HCT116 (cell line): ENCODE data around the gene ABCG1. TPM values are rescaled to one million over a fixed set of nuclear protein-coding genes. Genes with fewer than 3 reads are reported as not detected.

Experiments
- ATAC-seq: fragments of 200-7000 bp; cut with Tn5 transposase; 2 replicates; pipeline ENCODE4 v1.9.1; 2020; ENCODE audit warnings: mild to moderate bottlenecking, moderate library complexity
- BruUV-seq: library from RNA; stranded (reverse); fragments of 400-500 nt; replicated peaks from 2 replicates; lab custom pipeline; 2021; lab: Mats Ljungman, UMichigan
- CTCF ChIA-PET: fragments of 300-600 bp; sonication (Branson Sonifier 250); formaldehyde crosslinking; loops from one replicate; lab custom pipeline; 2021; ENCODE audit warnings: antibody characterized with exemption; lab: Charles Lee
- POLR2A ChIA-PET: fragments of 300-600, 350-600 bp; sonication (Branson Sonifier 250); formaldehyde crosslinking; loops from one replicate; lab custom pipeline; 2021; ENCODE audit warnings: antibody characterized with exemption; lab: Charles Lee
- RAD21 ChIA-PET, 2 experiments: fragments of 300-600 bp; sonication (Branson Sonifier 250); formaldehyde crosslinking; loops; one replicate each; lab custom pipeline; 2023; ENCODE audit warnings: low total read pairs in 2 of 2; ENCODE audit not compliant: uncharacterized antibody in 2 of 2, unreplicated experiment in 2 of 2, low non-redundant PET in 1 of 2; lab: Charles Lee
- DNase-seq: peaks from one replicate; pipeline ENCODE4 v3.0.0-alpha.2; 2010; ENCODE audit warnings: low read depth, low spot score
- H2AFZ ChIP-seq: fragments of 200-600 bp; shearing (Covaris generic), sonication (generic); 2 replicates; pipeline ENCODE4 v1.6.1; 2017; ENCODE audit warnings: low read depth, mixed run types, mixed read lengths, antibody characterized with exemption, low read length; ENCODE audit not compliant: poor library complexity, severe bottlenecking
- H3K27ac ChIP-seq: 2 replicates; pipeline ENCODE4 v1.5.1; 2012; ENCODE audit warnings: low read depth, low read length
- H3K27me3 ChIP-seq: fragments of 200-600 bp; sonication (generic); 2 replicates; pipeline ENCODE4 v1.6.1; 2016; ENCODE audit warnings: mixed run types, low read length, mixed read lengths; ENCODE audit not compliant: insufficient read depth
- H3K36me3 ChIP-seq, 2 experiments: fragments of 200-500 bp in 1 of 2; fragments of 200-600 bp in 1 of 2; sonication (Bioruptor generic) in 1 of 2; sonication (generic) in 1 of 2; 2 replicates each; pipeline versions ENCODE4 v1.5.1 to v1.6.1; 2014 to 2016; ENCODE audit warnings: low read length in 2 of 2, inconsistent platforms in 1 of 2, mixed read lengths in 1 of 2, mixed run types in 1 of 2; ENCODE audit not compliant: insufficient read depth in 2 of 2, control insufficient read depth in 1 of 2
- H3K4me1 ChIP-seq, 2 experiments: fragments of 200-600 bp in 1 of 2; sonication (generic) in 1 of 2; 2 replicates each; pipeline versions ENCODE4 v1.5.1 to v1.6.1; 2012 to 2017; ENCODE audit warnings: low read length in 2 of 2, inconsistent platforms in 1 of 2, mild to moderate bottlenecking in 1 of 2, mixed read lengths in 1 of 2, mixed run types in 1 of 2, moderate library complexity in 1 of 2; ENCODE audit not compliant: insufficient read depth in 2 of 2, control insufficient read depth in 1 of 2
- H3K4me2 ChIP-seq: fragments of 200-600 bp; sonication (generic); 2 replicates; pipeline ENCODE4 v1.6.1; 2017; ENCODE audit warnings: mixed run types, low read length, mixed read lengths
- H3K4me3 ChIP-seq, 2 experiments: fragments of 200-600 bp in 1 of 2; sonication (generic) in 1 of 2; replicated peaks in 1 of 2; 2 replicates each; pipeline ENCODE4 v1.5.1; 2011 to 2016; ENCODE audit warnings: low read length in 2 of 2, control low read depth in 1 of 2, low read depth in 1 of 2, mild to moderate bottlenecking in 1 of 2, mixed read lengths in 1 of 2, mixed run types in 1 of 2
- H3K79me2 ChIP-seq: fragments of 200-600 bp; sonication (generic); 2 replicates; pipeline ENCODE4 v1.6.1; 2017; ENCODE audit warnings: mild to moderate bottlenecking, mixed run types, low read length, moderate library complexity, mixed read lengths; ENCODE audit not compliant: insufficient read depth
- H3K9ac ChIP-seq: fragments of 200-600 bp; sonication (generic); 2 replicates; pipeline ENCODE4 v1.6.1; 2016; ENCODE audit warnings: low read length, mixed read lengths
- H3K9me2 ChIP-seq: fragments of 200-600 bp; sonication (generic), shearing (Covaris generic); 2 replicates; pipeline ENCODE4 v1.6.1; 2017; ENCODE audit warnings: mixed run types, mild to moderate bottlenecking, moderate library complexity; ENCODE audit not compliant: insufficient read depth
- H3K9me3 ChIP-seq, 2 experiments: fragments of 200-500 bp in 1 of 2; fragments of 200-600 bp in 1 of 2; sonication (Bioruptor generic) in 1 of 2; sonication (generic) in 1 of 2; 2 replicates each; pipeline ENCODE4 v1.6.1; 2014 to 2017; ENCODE audit warnings: low read length in 2 of 2, mixed read lengths in 2 of 2, inconsistent platforms in 1 of 2, low read depth in 1 of 2, mild to moderate bottlenecking in 1 of 2, mixed run types in 1 of 2, moderate library complexity in 1 of 2; ENCODE audit not compliant: control insufficient read depth in 1 of 2, insufficient read depth in 1 of 2
- H4K20me1 ChIP-seq: fragments of 200-600 bp; sonication (generic), shearing (Covaris generic); 2 replicates; pipeline ENCODE4 v1.6.1; 2017; ENCODE audit warnings: mixed run types, mild to moderate bottlenecking, moderate library complexity; ENCODE audit not compliant: insufficient read depth
- CEBPB ChIP-seq: IDR thresholded peaks from 2 replicates; pipeline ENCODE4 v1.6.1; 2012; ENCODE audit warnings: low read depth
- EGR1 ChIP-seq: IDR thresholded peaks from 2 replicates; pipeline ENCODE4 v1.6.1; 2012; ENCODE audit warnings: low read depth
- ELF1 ChIP-seq: IDR thresholded peaks from 2 replicates; pipeline ENCODE4 v1.6.1; 2012; ENCODE audit warnings: low read depth, borderline replicate concordance
- EZH2 ChIP-seq: fragments of 200-600 bp; sonication (generic); IDR thresholded peaks from 2 replicates; pipeline ENCODE4 v1.6.1; 2017; ENCODE audit warnings: antibody characterized with exemption, mixed run types
- FOSL1 ChIP-seq: IDR thresholded peaks from 2 replicates; pipeline ENCODE4 v1.6.1; 2012; ENCODE audit warnings: low read depth
- JUND ChIP-seq: IDR thresholded peaks from 2 replicates; pipeline ENCODE4 v1.6.1; 2012
- POLR2A ChIP-seq: IDR thresholded peaks from 2 replicates; pipeline ENCODE4 v1.7.0; 2011; ENCODE audit warnings: borderline replicate concordance; ENCODE audit not compliant: insufficient read depth, insufficient read length; ENCODE audit errors: extremely low read depth
- POLR2AphosphoS5 ChIP-seq: IDR thresholded peaks from 2 replicates; pipeline ENCODE4 v1.6.1; 2011; ENCODE audit warnings: mild to moderate bottlenecking, low read depth, low read length, moderate library complexity
- RAD21 ChIP-seq: IDR thresholded peaks from 2 replicates; pipeline ENCODE4 v1.6.1; 2012; ENCODE audit warnings: low read depth, mild to moderate bottlenecking
- SIN3A ChIP-seq: IDR thresholded peaks from 2 replicates; pipeline ENCODE4 v1.6.1; 2012; ENCODE audit warnings: low read depth
- SP1 ChIP-seq: IDR thresholded peaks from 2 replicates; pipeline ENCODE4 v1.6.1; 2012; ENCODE audit warnings: low read depth
- TCF7L2 ChIP-seq: IDR thresholded peaks from 2 replicates; pipeline ENCODE4 v1.7.0; 2011; ENCODE audit warnings: borderline replicate concordance, inconsistent platforms; ENCODE audit not compliant: insufficient read depth, insufficient read length; ENCODE audit errors: extremely low read depth
- YY1 ChIP-seq: IDR thresholded peaks from 2 replicates; pipeline ENCODE4 v1.6.1; 2011; ENCODE audit warnings: low read length, low read depth, moderate library complexity, mild to moderate bottlenecking; ENCODE audit not compliant: insufficient replicate concordance; ENCODE audit errors: extremely low read depth
- ZFX ChIP-seq: fragments of 450-650 bp; IDR thresholded peaks from 2 replicates; pipeline ENCODE4 v1.6.1; 2017
- intact Hi-C: fragments of 100-400 bp; cut with micrococcal nuclease; formaldehyde crosslinking; loops from 2 replicates; pipeline ENCODE4 v1.10.0; 2022
- total RNA-seq: library from RNA; stranded (reverse); gene quantifications from one replicate; pipeline ENCODE4 v1.2.1, GENCODE V29; 2021; ENCODE audit not compliant: unreplicated experiment
- TF ChIP-seq, protein P1 (sequence below): IDR thresholded peaks from 2 replicates; pipeline ENCODE4 v1.6.1; 2012; ENCODE audit warnings: low read depth

ABCG1 gene
- total RNA-seq, 1 experiment from 2014 or later: 1.6 TPM

DNA sequence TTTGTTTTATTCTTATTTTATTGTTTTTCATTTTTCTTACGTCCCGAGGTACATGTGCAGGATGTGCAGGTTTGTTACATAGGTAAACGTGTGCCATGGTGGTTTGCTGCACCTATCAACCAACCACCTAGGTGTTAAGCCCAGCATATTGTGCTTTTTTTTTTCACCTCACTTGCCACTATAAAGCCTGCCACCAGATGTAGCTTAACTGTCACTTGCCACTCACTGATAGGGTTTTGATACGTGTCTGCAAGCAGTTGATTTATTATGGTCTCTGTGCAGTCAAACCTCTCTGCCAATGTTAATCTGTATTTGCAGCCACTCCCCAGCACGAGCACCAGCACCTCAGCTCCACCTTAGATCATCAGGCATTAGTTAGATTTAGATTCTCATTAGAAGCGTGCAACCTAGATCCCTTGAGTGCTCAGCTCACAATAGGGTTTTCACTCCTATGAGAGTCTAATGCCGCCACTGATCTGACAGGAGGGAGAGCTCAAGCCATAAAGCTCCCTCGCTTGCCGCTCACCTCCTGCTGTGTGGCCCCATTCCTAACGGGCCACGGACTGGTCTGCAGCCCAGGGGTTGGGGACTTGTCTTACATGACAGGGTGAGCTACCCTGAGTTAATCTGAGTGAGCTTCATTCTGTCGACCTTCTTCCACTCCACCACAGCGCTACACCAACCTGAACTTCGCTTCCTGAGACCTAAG, 17.9 kb upstream of the ABCG1 start:
- CTCF ChIA-PET: no interaction called here

DNA sequence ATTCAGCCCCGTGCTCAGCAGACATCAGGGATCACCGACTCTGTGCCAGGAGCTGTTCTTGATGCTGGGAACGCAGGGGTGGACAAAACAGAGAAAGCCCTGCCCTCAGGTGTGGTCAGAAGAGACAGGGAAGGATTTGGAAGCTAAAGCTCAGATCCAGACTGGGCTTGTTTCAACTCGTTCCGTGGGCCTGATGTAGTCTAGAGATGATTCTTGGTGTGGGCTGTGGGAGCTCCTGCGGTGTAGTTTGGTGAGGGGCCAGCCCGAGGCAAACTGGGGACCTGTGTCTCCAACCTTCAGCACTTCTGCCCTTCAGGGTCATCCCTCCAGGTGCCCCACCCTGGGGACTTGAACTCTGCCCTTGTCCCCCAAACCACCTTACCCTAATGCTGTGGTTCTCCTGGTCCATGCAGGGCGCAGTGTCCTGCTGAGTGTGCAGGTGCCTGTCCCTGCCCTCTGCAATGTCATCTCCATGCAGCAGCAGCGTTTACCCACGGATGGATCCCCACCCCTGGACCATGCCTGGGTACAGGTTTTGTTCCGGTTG, 17.3 kb upstream of the ABCG1 start:
- BruUV-seq: no TSS peak
- Histone ChIP-seq H3K36me3 (no peaks in the 10 kb centered on the region), H3K27me3 (no peaks in the 10 kb centered on the region), H2AFZ (no peak overlapping the region), H3K79me2 (no peaks in the 10 kb centered on the region), H3K4me3 (no peak overlapping the region), H3K9me2 (no peaks in the 10 kb centered on the region), H3K4me1 (peaks cover 7 to 9% of the 10 kb centered on the region in 2 experiments; a peak in 3 of 4 replicates), H3K9ac (no peak overlapping the region), H3K4me2 (no peak overlapping the region), H3K27ac (no peak overlapping the region), H3K9me3 (no peaks in the 10 kb centered on the region), H4K20me1 (no peaks in the 10 kb centered on the region)
- ATAC-seq: no peak
- DNase-seq: no peak
- ChIA-PET RAD21 (no interaction called here), POLR2A (no interaction called here), CTCF (no interaction called here)
- TF ChIP-seq SIN3A: no peak
- no peak for TF ChIP-seq TCF7L2
- no peak for TF ChIP-seq FOSL1
- TF ChIP-seq SP1: no peak
- no peak for TF ChIP-seq YY1
- no peak for TF ChIP-seq CEBPB
- TF ChIP-seq EGR1: no peak
- TF ChIP-seq POLR2AphosphoS5: no peak
- TF ChIP-seq JUND: no peak
- no peak for TF ChIP-seq RAD21
- TF ChIP-seq EZH2: no peak
- TF ChIP-seq ELF1: no peak
- TF ChIP-seq POLR2A: no peak
- TF ChIP-seq, protein P1, sequence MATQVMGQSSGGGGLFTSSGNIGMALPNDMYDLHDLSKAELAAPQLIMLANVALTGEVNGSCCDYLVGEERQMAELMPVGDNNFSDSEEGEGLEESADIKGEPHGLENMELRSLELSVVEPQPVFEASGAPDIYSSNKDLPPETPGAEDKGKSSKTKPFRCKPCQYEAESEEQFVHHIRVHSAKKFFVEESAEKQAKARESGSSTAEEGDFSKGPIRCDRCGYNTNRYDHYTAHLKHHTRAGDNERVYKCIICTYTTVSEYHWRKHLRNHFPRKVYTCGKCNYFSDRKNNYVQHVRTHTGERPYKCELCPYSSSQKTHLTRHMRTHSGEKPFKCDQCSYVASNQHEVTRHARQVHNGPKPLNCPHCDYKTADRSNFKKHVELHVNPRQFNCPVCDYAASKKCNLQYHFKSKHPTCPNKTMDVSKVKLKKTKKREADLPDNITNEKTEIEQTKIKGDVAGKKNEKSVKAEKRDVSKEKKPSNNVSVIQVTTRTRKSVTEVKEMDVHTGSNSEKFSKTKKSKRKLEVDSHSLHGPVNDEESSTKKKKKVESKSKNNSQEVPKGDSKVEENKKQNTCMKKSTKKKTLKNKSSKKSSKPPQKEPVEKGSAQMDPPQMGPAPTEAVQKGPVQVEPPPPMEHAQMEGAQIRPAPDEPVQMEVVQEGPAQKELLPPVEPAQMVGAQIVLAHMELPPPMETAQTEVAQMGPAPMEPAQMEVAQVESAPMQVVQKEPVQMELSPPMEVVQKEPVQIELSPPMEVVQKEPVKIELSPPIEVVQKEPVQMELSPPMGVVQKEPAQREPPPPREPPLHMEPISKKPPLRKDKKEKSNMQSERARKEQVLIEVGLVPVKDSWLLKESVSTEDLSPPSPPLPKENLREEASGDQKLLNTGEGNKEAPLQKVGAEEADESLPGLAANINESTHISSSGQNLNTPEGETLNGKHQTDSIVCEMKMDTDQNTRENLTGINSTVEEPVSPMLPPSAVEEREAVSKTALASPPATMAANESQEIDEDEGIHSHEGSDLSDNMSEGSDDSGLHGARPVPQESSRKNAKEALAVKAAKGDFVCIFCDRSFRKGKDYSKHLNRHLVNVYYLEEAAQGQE: no peak
- no peak for TF ChIP-seq ZFX
- intact Hi-C loops: no loop called here

More for the DNA sequence above, 17.9 kb upstream of the ABCG1 start:
- H3K4me2 ChIP-seq: no peak overlapping the region
- BruUV-seq: no TSS peak
- no peaks in the 10 kb centered on the region for H3K9me2 ChIP-seq
- peaks cover 7 to 9% of the 10 kb centered on the region in 2 experiments; a peak in 3 of 4 replicates for H3K4me1 ChIP-seq
- H3K27me3 ChIP-seq: no peaks in the 10 kb centered on the region
- no peak overlapping the region for H3K9ac ChIP-seq
- H3K4me3 ChIP-seq: no peak overlapping the region
- H2AFZ ChIP-seq: no peak overlapping the region
- H3K36me3 ChIP-seq: no peaks in the 10 kb centered on the region
- no peak overlapping the region for H3K27ac ChIP-seq
- no peaks in the 10 kb centered on the region for H3K79me2 ChIP-seq
- H3K9me3 ChIP-seq: no peaks in the 10 kb centered on the region
- ChIA-PET POLR2A (no interaction called here), RAD21 (no interaction called here)
- no peak for DNase-seq
- H4K20me1 ChIP-seq: no peaks in the 10 kb centered on the region
- ATAC-seq: no peak
- intact Hi-C loops: no loop called here
- no peak for TF ChIP-seq EZH2
